Sigmoid colon (tissue), 4 donors: ENCODE results near the gene CNEP1R1.

Experiments
- POLR2A ChIP-seq, 2 donors: fragments of 450-650 bp; IDR thresholded peaks; one replicate each; pipeline ENCODE4 v1.6.1; 2016; ENCODE audit warnings: antibody characterized with exemption in 2 of 2, mild to moderate bottlenecking in 2 of 2, moderate library complexity in 2 of 2
- POLR2AphosphoS5 ChIP-seq, 4 donors: sonication (generic); formaldehyde crosslinking; IDR thresholded peaks; one replicate each; pipeline ENCODE4 v1.6.1; 2017; ENCODE audit warnings: antibody characterized with exemption in 4 of 4

- TF ChIP-seq POLR2A (IDR thresholded peaks at IDR 0.05) (no peak), POLR2AphosphoS5 (IDR thresholded peaks at IDR 0.05) (no peak)
These were observed 20.8 kb upstream of the CNEP1R1 start for GRCh38 chr16:50004239-50004638.
